H9 (cell line): ENCODE results near the gene SYT7. TPM values are rescaled to one million over a fixed set of nuclear protein-coding genes. Genes with fewer than 3 reads are reported as not detected.
A peak's percentile ranks its signal among the peaks of the same experiment; 100 is the strongest.
"Not testable (repeated sequence)": the region's sequence is repeated elsewhere in the genome, so short reads cannot be mapped to it uniquely, and the experiment has no call there.

Experiments
- DNase-seq: peaks from one replicate; pipeline ENCODE4 v3.0.0-alpha.2; 2017
- H2AFZ ChIP-seq: one replicate; pipeline ENCODE4 v1.6.1; 2013; ENCODE audit warnings: mild to moderate bottlenecking, low read length, control low read depth, moderate library complexity
- H2AK5ac ChIP-seq: 2 replicates; pipeline ENCODE4 v1.6.1; 2013; ENCODE audit warnings: low read length, control low read depth, mixed read lengths; ENCODE audit not compliant: insufficient read length
- H2BK120ac ChIP-seq: one replicate; pipeline ENCODE4 v1.6.1; 2013; ENCODE audit warnings: low read depth, mild to moderate bottlenecking, low read length, control low read depth, inconsistent platforms; ENCODE audit not compliant: poor library complexity, severe bottlenecking
- H2BK12ac ChIP-seq: 2 replicates; pipeline ENCODE4 v1.6.1; 2013; ENCODE audit warnings: low read length, control low read depth, mixed read lengths, low read depth; ENCODE audit not compliant: insufficient read length
- H2BK15ac ChIP-seq: 2 replicates; pipeline ENCODE4 v1.6.1; 2013; ENCODE audit warnings: low read depth, low read length, control low read depth
- H2BK20ac ChIP-seq: one replicate; pipeline ENCODE4 v1.6.1; 2013; ENCODE audit warnings: low read depth, mild to moderate bottlenecking, low read length, control low read depth, inconsistent platforms; ENCODE audit not compliant: poor library complexity, severe bottlenecking
- H2BK5ac ChIP-seq: 2 replicates; pipeline ENCODE4 v1.6.1; 2013; ENCODE audit warnings: low read length, control low read depth, mixed read lengths; ENCODE audit not compliant: insufficient read length
- H3K14ac ChIP-seq: 2 replicates; pipeline ENCODE4 v1.6.1; 2013; ENCODE audit warnings: low read length, control low read depth; ENCODE audit not compliant: insufficient read depth
- H3K18ac ChIP-seq: 2 replicates; pipeline ENCODE4 v1.6.1; 2013; ENCODE audit warnings: low read depth, mild to moderate bottlenecking, mixed read lengths, low read length, control low read depth; ENCODE audit not compliant: insufficient read length
- H3K23ac ChIP-seq: 2 replicates; pipeline ENCODE4 v1.6.1; 2013; ENCODE audit warnings: low read length, control low read depth, mixed read lengths, low read depth; ENCODE audit not compliant: insufficient read length
- H3K23me2 ChIP-seq: 2 replicates; pipeline ENCODE4 v1.6.1; 2013; ENCODE audit warnings: low read depth, mild to moderate bottlenecking, mixed read lengths, low read length, control low read depth; ENCODE audit not compliant: insufficient read length, poor library complexity, severe bottlenecking
- H3K27ac ChIP-seq: 2 replicates; pipeline ENCODE4 v1.5.1; 2013; ENCODE audit warnings: low read length, control low read depth, mixed read lengths, low read depth; ENCODE audit not compliant: insufficient read length
- H3K27me3 ChIP-seq: 2 replicates; pipeline ENCODE4 v1.6.1; 2013; ENCODE audit warnings: low read length, control low read depth, inconsistent platforms; ENCODE audit not compliant: insufficient read depth
- H3K4ac ChIP-seq: 2 replicates; pipeline ENCODE4 v1.6.1; 2013; ENCODE audit warnings: low read depth, mild to moderate bottlenecking, control low read depth, inconsistent platforms, low read length, moderate library complexity
- H3K4me1 ChIP-seq: 2 replicates; pipeline ENCODE4 v1.6.1; 2013; ENCODE audit warnings: low read length, control low read depth, inconsistent platforms; ENCODE audit not compliant: insufficient read depth
- H3K4me2 ChIP-seq: 2 replicates; pipeline ENCODE4 v1.6.1; 2013; ENCODE audit warnings: low read length, control low read depth, mixed read lengths; ENCODE audit not compliant: insufficient read length, insufficient read depth
- H3K56ac ChIP-seq: 2 replicates; pipeline ENCODE4 v1.6.1; 2013; ENCODE audit warnings: low read depth, mild to moderate bottlenecking, mixed read lengths, low read length, control low read depth; ENCODE audit not compliant: insufficient read length
- H3K79me1 ChIP-seq: 2 replicates; pipeline ENCODE4 v1.6.1; 2013; ENCODE audit warnings: low read depth, mild to moderate bottlenecking, moderate library complexity, low read length, control low read depth, inconsistent platforms; ENCODE audit not compliant: insufficient read depth, poor library complexity, severe bottlenecking
- H3K79me2 ChIP-seq: 2 replicates; pipeline ENCODE4 v1.6.1; 2013; ENCODE audit warnings: low read length, control low read depth, inconsistent platforms; ENCODE audit not compliant: insufficient read depth
- H3K9ac ChIP-seq: 2 replicates; pipeline ENCODE4 v1.6.1; 2013; ENCODE audit warnings: low read length, control low read depth, mixed read lengths; ENCODE audit not compliant: insufficient read length; ENCODE audit errors: extremely low read depth
- H3K9me3 ChIP-seq: one replicate; pipeline ENCODE4 v1.6.1; 2013; ENCODE audit warnings: low read depth, low read length, inconsistent platforms; ENCODE audit not compliant: control insufficient read depth
- H3T11ph ChIP-seq: one replicate; pipeline ENCODE4 v1.6.1; 2013; ENCODE audit warnings: mild to moderate bottlenecking, low read length, control low read depth, inconsistent platforms
- H4K20me1 ChIP-seq: one replicate; pipeline ENCODE4 v1.6.1; 2013; ENCODE audit not compliant: control insufficient read depth, insufficient read length, insufficient read depth
- H4K5ac ChIP-seq: 2 replicates; pipeline ENCODE4 v1.6.1; 2013; ENCODE audit warnings: low read depth, mild to moderate bottlenecking, mixed read lengths, low read length, control low read depth; ENCODE audit not compliant: insufficient read length
- H4K8ac ChIP-seq: replicated peaks from 2 replicates; pipeline ENCODE4 v1.6.1; 2013; ENCODE audit warnings: low read length, control low read depth, mixed read lengths, low read depth; ENCODE audit not compliant: insufficient read length
- H4K91ac ChIP-seq: 2 replicates; pipeline ENCODE4 v1.6.1; 2013; ENCODE audit warnings: low read depth, mild to moderate bottlenecking, moderate library complexity, mixed read lengths, low read length, control low read depth; ENCODE audit not compliant: insufficient read length
- H3K27ac Mint-ChIP-seq, 3 experiments: 2 replicates in 2 of 3; 3 replicates in 1 of 3; pipeline ENCODE4 v1.8.0; 2020 to 2021; ENCODE audit warnings: mixed read lengths in 3 of 3, mild to moderate bottlenecking in 1 of 3, moderate library complexity in 1 of 3
- H3K27me3 Mint-ChIP-seq: 2 replicates; pipeline ENCODE4 v1.8.0; 2021; ENCODE audit warnings: low read depth, mild to moderate bottlenecking, moderate library complexity, mixed read lengths
- H3K36me3 Mint-ChIP-seq, 3 experiments: 2 replicates in 2 of 3; 3 replicates in 1 of 3; pipeline ENCODE4 v1.8.0; 2020 to 2021; ENCODE audit warnings: low read depth in 3 of 3, mixed read lengths in 3 of 3; ENCODE audit not compliant: insufficient read depth in 1 of 3
- H3K4me1 Mint-ChIP-seq, 2 experiments: 2 replicates each; pipeline ENCODE4 v1.8.0; 2020; ENCODE audit warnings: mixed read lengths in 2 of 2
- H3K4me3 Mint-ChIP-seq, 2 experiments: 2 replicates in 1 of 2; 3 replicates in 1 of 2; pipeline ENCODE4 v1.8.0; 2020 to 2021; ENCODE audit warnings: mild to moderate bottlenecking in 2 of 2, mixed read lengths in 2 of 2, moderate library complexity in 1 of 2
- H3K9me3 Mint-ChIP-seq, 2 experiments: 2 replicates in 1 of 2; 3 replicates in 1 of 2; pipeline ENCODE4 v1.8.0; 2020; ENCODE audit warnings: mild to moderate bottlenecking in 2 of 2, mixed read lengths in 2 of 2, moderate library complexity in 1 of 2
- WGBS: extraction: QIAGEN DNeasy Blood & Tissue Kit; methylation state at CpG from one replicate; pipeline ENCODE4 v1.1.7; 2013; ENCODE audit warnings: missing lambda C conversion rate, low lambda C conversion rate, mixed read lengths; ENCODE audit not compliant: insufficient read length; ENCODE audit errors: extremely low coverage; 5-methylcytosine and 5-hydroxymethylcytosine counted together
- total RNA-seq: library from RNA; stranded (reverse); gene quantifications from 2 replicates; pipeline ENCODE4 v1.2.1, GENCODE V29; 2021
- TF ChIP-seq, protein P1 (sequence below): fragments of 200-600 bp; sonication (generic); conservative IDR thresholded peaks from 3 replicates; pipeline ENCODE4 v1.8.0; 2021; ENCODE audit warnings: antibody characterized with exemption, mild to moderate bottlenecking

Gene SYT7
- total RNA-seq, 1 experiment from 2014 or later = 8.8 TPM

DNA sequence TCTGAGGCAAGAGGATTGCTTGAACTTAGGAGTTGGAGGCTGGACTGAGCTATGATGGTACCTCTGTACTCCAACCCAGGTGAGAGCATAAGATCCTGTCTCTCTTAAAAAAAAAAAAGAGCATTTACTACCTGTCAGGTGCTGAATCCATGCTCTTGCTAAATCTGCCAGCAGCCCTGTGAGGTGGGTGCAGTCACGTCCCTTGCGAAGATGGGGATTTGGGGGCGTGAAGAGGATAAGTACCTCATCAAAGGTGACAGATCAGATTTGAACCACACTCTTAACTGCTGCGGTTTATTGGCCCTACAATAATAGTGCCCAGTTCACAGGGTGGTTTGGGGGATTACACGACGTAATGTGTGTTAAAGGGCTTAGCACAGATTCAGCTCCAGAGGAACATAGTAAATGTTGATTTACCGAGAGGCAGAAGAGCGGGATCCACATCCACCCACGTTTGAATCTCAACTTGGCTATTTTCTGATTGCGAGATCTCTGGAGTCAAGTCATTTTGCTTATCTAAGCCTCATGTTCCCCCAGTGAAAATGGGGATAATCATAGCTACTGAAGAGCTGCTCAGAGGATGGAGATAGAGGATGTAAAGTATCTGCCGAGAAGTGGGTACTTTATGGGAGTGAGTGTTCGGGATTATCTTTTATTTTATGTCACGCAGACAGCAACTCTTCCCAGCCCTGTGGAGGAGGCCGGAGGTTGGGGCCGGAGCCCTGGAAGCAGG, 100.4 kb downstream of the SYT7 start:
- TF ChIP-seq, protein P1, sequence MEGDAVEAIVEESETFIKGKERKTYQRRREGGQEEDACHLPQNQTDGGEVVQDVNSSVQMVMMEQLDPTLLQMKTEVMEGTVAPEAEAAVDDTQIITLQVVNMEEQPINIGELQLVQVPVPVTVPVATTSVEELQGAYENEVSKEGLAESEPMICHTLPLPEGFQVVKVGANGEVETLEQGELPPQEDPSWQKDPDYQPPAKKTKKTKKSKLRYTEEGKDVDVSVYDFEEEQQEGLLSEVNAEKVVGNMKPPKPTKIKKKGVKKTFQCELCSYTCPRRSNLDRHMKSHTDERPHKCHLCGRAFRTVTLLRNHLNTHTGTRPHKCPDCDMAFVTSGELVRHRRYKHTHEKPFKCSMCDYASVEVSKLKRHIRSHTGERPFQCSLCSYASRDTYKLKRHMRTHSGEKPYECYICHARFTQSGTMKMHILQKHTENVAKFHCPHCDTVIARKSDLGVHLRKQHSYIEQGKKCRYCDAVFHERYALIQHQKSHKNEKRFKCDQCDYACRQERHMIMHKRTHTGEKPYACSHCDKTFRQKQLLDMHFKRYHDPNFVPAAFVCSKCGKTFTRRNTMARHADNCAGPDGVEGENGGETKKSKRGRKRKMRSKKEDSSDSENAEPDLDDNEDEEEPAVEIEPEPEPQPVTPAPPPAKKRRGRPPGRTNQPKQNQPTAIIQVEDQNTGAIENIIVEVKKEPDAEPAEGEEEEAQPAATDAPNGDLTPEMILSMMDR = no peak
- Histone ChIP-seq H3K23me2 (no peaks in the 10 kb centered on the region), H3K9me3 (no peaks in the 10 kb centered on the region), H2BK20ac (no peak overlapping the region), H3K4me2 (no peak overlapping the region), H2BK15ac (no peak overlapping the region), H2BK120ac (no peak overlapping the region), H2BK5ac (no peak overlapping the region), H2AFZ (no peak overlapping the region), H2BK12ac (no peak overlapping the region), H4K5ac (no peak overlapping the region), H3K4me1 (no peaks in the 10 kb centered on the region), H4K91ac (no peak overlapping the region), H3K18ac (peak overlapping the region; percentile 9), H3T11ph (no peak overlapping the region), H3K14ac (no peak overlapping the region), H2AK5ac (no peak overlapping the region), H3K79me2 (no peaks in the 10 kb centered on the region), H3K27me3 (no peaks in the 10 kb centered on the region), H3K4ac (no peak overlapping the region), H3K27ac (no peak overlapping the region), H3K9ac (no peak overlapping the region), H3K23ac (no peak overlapping the region), H4K8ac (no peak overlapping the region), H3K56ac (no peak overlapping the region), H3K79me1 (no peaks in the 10 kb centered on the region), H4K20me1 (no peaks in the 10 kb centered on the region)
- Mint-ChIP-seq H3K9me3 (no peaks in the 10 kb centered on the region), H3K27ac (no peak overlapping the region; a peak in 1 of 7 replicates), H3K27me3 (peaks cover 7% of the 10 kb centered on the region), H3K36me3 (no peaks in the 10 kb centered on the region), H3K4me3 (no peak overlapping the region), H3K4me1 (peaks cover 17 to 35% of the 10 kb centered on the region in 2 experiments)
- WGBS = no CpG with 5 or more reads among the region's 15 CpGs
- no peak for DNase-seq

DNA sequence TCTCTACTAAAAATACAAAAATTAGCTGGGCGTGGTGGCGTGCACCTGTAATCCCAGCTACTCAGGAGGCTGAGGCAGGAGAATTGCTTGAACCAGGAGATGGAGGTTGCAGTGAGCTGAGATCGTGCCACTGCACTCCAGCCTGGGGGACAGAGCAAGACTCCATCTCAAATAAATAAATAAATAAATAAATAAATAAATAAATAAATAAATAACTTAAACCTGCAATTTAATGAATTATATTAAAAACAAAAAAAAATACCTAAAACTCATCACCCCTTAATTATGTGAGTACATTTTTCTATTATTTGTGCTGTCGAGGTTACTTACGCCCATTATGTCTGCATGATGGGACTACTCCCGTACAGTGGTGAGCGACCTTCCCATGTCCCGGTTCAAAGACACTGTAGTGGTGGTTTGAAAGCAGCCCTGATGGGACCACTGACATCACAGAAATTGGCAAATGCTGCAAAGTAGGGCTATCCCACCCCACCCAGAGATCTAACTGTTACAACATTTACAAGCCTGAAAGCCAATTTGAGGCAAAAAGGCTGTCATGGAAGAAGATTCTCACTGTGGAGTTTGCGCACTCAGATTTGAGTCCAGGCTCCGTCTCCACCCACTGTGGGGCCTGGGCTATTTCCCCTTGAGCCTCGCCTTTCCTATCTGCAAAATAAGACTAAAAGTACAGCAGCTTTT, 101.4 kb downstream of the SYT7 start:
- not testable (repeated sequence) for H3K18ac ChIP-seq, H4K91ac ChIP-seq, DNase-seq, H3K4me3 Mint-ChIP-seq, H3K79me2 ChIP-seq, H2BK20ac ChIP-seq, H3K4me1 ChIP-seq, H2BK5ac ChIP-seq, H3K9me3 Mint-ChIP-seq, H2AK5ac ChIP-seq, H3K27ac ChIP-seq, H3K79me1 ChIP-seq, H3T11ph ChIP-seq, H4K8ac ChIP-seq, H3K9me3 ChIP-seq, H2AFZ ChIP-seq, H3K9ac ChIP-seq, H3K23me2 ChIP-seq, H2BK120ac ChIP-seq, H3K56ac ChIP-seq, H3K14ac ChIP-seq, H3K4me2 ChIP-seq, H2BK15ac ChIP-seq, H3K27me3 ChIP-seq, H4K20me1 ChIP-seq, H3K27ac Mint-ChIP-seq, H2BK12ac ChIP-seq, H3K23ac ChIP-seq, H3K27me3 Mint-ChIP-seq, H3K36me3 Mint-ChIP-seq, H4K5ac ChIP-seq, H3K4ac ChIP-seq
- WGBS = no CpG with 5 or more reads among the region's 11 CpGs
- H3K4me1 Mint-ChIP-seq = peaks cover 17 to 35% of the 10 kb centered on the region in 2 experiments
